Lower lobe of right lung (tissue), 2 donors: ENCODE measurements around the gene IFIT1B. TPM values are rescaled to one million over a fixed set of nuclear protein-coding genes. Genes with fewer than 3 reads are reported as not detected.

Experiments used
- ATAC-seq, 2 donors: fragments of 200-7000 bp; cut with Tn5 transposase; one replicate each; pipeline ENCODE4 v1.9.1; 2020 to 2022; ENCODE audit warnings: mild to moderate bottlenecking in 2 of 2, moderate library complexity in 2 of 2
- DNase-seq: peaks from one replicate; pipeline ENCODE4 v3.0.0-alpha.2; 2020
- H3K27ac ChIP-seq: fragments of 200-600 bp; one replicate; pipeline ENCODE4 v1.8.0; 2022
- H3K27me3 ChIP-seq: fragments of 200-600 bp; one replicate; pipeline ENCODE4 v1.8.0; 2022; ENCODE audit warnings: low read depth
- H3K36me3 ChIP-seq: fragments of 200-600 bp; one replicate; pipeline ENCODE4 v1.8.0; 2022; ENCODE audit warnings: mild to moderate bottlenecking
- H3K4me1 ChIP-seq: fragments of 200-600 bp; one replicate; pipeline ENCODE4 v1.8.0; 2022
- H3K4me3 ChIP-seq: fragments of 200-600 bp; one replicate; pipeline ENCODE4 v1.8.0; 2022; ENCODE audit warnings: mild to moderate bottlenecking
- H3K9me3 ChIP-seq: fragments of 200-600 bp; one replicate; pipeline ENCODE4 v1.8.0; 2022
- CTCF ChIP-seq: fragments of 200-600 bp; IDR thresholded peaks from one replicate; pipeline ENCODE4 v1.8.0; 2022; ENCODE audit warnings: antibody characterized with exemption, mild to moderate bottlenecking
- intact Hi-C: fragments of 100-400 bp; cut with DNase I; formaldehyde crosslinking; loops from one replicate; pipeline ENCODE4 v1.11.0; 2022
- total RNA-seq: library from RNA; stranded (reverse); fragmentation: NEBNext Ultra II Directional; extraction: Animal tissue kit (Norgen Biotek cat#: 25700); gene quantifications from one replicate; pipeline ENCODE4 v1.2.1, GENCODE V29; 2021
- donor health status: DM: no; HTN: yes; CAD: no; lungs with severe emphysema.

IFIT1B gene
- total RNA-seq, 1 donor from 2014 or later: not detected

GRCh38 chr10:89332123-89332633 lies 45.7 kb upstream of the IFIT1B start:
- peak; percentile 78 to 88 for ATAC-seq
- Histone ChIP-seq H3K27ac (peak overlapping the region; percentile 85), H3K4me1 (peaks cover 84% of the 10 kb centered on the region), H3K36me3 (peaks cover 3% of the 10 kb centered on the region), H3K4me3 (peak overlapping the region; percentile 55), H3K9me3 (no peaks in the 10 kb centered on the region), H3K27me3 (no peaks in the 10 kb centered on the region)
- intact Hi-C loops: no loop called here
- DNase-seq: no peak
- TF ChIP-seq CTCF: no peak

- Histone ChIP-seq H3K27ac (no peak overlapping the region), H3K27me3 (no peaks in the 10 kb centered on the region), H3K4me1 (peaks cover 65% of the 10 kb centered on the region), H3K9me3 (no peaks in the 10 kb centered on the region), H3K36me3 (peaks cover 33% of the 10 kb centered on the region), H3K4me3 (no peak overlapping the region)
- no peak for TF ChIP-seq CTCF
- intact Hi-C loops: no loop called here
- ATAC-seq (no peak), DNase-seq (no peak)
Measured at GRCh38 chr10:89335226-89335625, 42.6 kb upstream of the IFIT1B start.

- no peak for TF ChIP-seq CTCF
- intact Hi-C loops: no loop called here
- H3K4me3 ChIP-seq: no peak overlapping the region
- H3K27ac ChIP-seq: no peak overlapping the region
- DNase-seq (no peak), ATAC-seq (no peak)
- H3K27me3 ChIP-seq: no peaks in the 10 kb centered on the region
- H3K4me1 ChIP-seq: peaks cover 56% of the 10 kb centered on the region
- peaks cover 43% of the 10 kb centered on the region for H3K36me3 ChIP-seq
- no peaks in the 10 kb centered on the region for H3K9me3 ChIP-seq
Measured at GRCh38 chr10:89336241-89336640, 41.6 kb upstream of the IFIT1B start.

GRCh38 chr10:89337484-89337883 lies 40.4 kb upstream of the IFIT1B start:
- peaks cover 44% of the 10 kb centered on the region for H3K36me3 ChIP-seq
- H3K9me3 ChIP-seq: no peaks in the 10 kb centered on the region
- peaks cover 47% of the 10 kb centered on the region for H3K4me1 ChIP-seq
- H3K27ac ChIP-seq: no peak overlapping the region
- no peak overlapping the region for H3K4me3 ChIP-seq
- no peak for TF ChIP-seq CTCF
- no peak for ATAC-seq
- H3K27me3 ChIP-seq: no peaks in the 10 kb centered on the region
- intact Hi-C loops: no loop called here
- DNase-seq: no peak

- no peaks in the 10 kb centered on the region for H3K9me3 ChIP-seq
- H3K4me3 ChIP-seq: no peak overlapping the region
- no peak overlapping the region for H3K27ac ChIP-seq
- ATAC-seq (no peak), DNase-seq (no peak)
- intact Hi-C loops: no loop called here
- H3K36me3 ChIP-seq: peaks cover 44% of the 10 kb centered on the region
- H3K4me1 ChIP-seq: peaks cover 36% of the 10 kb centered on the region
- no peak for TF ChIP-seq CTCF
- no peaks in the 10 kb centered on the region for H3K27me3 ChIP-seq
Measured at GRCh38 chr10:89338713-89339112, 39.1 kb upstream of the IFIT1B start.

GRCh38 chr10:89339875-89340274 lies 38.0 kb upstream of the IFIT1B start:
- peaks cover 44% of the 10 kb centered on the region for H3K36me3 ChIP-seq
- no peak for DNase-seq
- no peaks in the 10 kb centered on the region for H3K9me3 ChIP-seq
- intact Hi-C loops: no loop called here
- H3K27me3 ChIP-seq: no peaks in the 10 kb centered on the region
- no peak for TF ChIP-seq CTCF
- ATAC-seq: no peak
- H3K4me1 ChIP-seq: peaks cover 24% of the 10 kb centered on the region
- H3K27ac ChIP-seq: no peak overlapping the region
- no peak overlapping the region for H3K4me3 ChIP-seq
